Cortex of kidney (tissue), 1 donor: ENCODE measurements around the gene TRIM38.
"Not testable (repeated sequence)": the region's sequence is repeated elsewhere in the genome, so short reads cannot be mapped to it uniquely, and the experiment has no call there.

Source experiments
- DNase-seq: peaks from one replicate; lab custom pipeline; 2025; lab: John Stamatoyannopoulos, UW

Gene TRIM38

GRCh38 chr6:25962149-25963127, at the start of gene TRIM38:
Gene TRIM38, plus strand, starts transcription at chr6:25962802. Its CDS starts 3,721 bp downstream, at chr6:25966523.
- no peak for DNase-seq

GRCh38 chr6:25913741-25914140, 48.9 kb upstream of the TRIM38 start:
- no peak for DNase-seq

GRCh38 chr6:25916330-25916729, 46.3 kb upstream of the TRIM38 start:
- DNase-seq: no peak

- DNase-seq: no peak
Observed at GRCh38 chr6:25916789-25917490, 45.7 kb upstream of the TRIM38 start.

GRCh38 chr6:25918083-25918683, 44.4 kb upstream of the TRIM38 start:
- no peak for DNase-seq

- DNase-seq: no peak
Observed at GRCh38 chr6:25919657-25920056, 42.9 kb upstream of the TRIM38 start.

GRCh38 chr6:25921525-25922203, 40.9 kb upstream of the TRIM38 start:
- DNase-seq: no peak

GRCh38 chr6:25922301-25922700, 40.3 kb upstream of the TRIM38 start:
- DNase-seq: no peak

- DNase-seq: no peak
Observed at GRCh38 chr6:25925876-25926275, 36.7 kb upstream of the TRIM38 start.

GRCh38 chr6:25927178-25927577, 35.4 kb upstream of the TRIM38 start:
- no peak for DNase-seq

- no peak for DNase-seq
Observed at GRCh38 chr6:25927756-25928216, 34.8 kb upstream of the TRIM38 start.

- no peak for DNase-seq
Observed at GRCh38 chr6:25928562-25929324, 33.9 kb upstream of the TRIM38 start.

GRCh38 chr6:25929785-25930184, 32.8 kb upstream of the TRIM38 start:
- not testable (repeated sequence) for DNase-seq

- DNase-seq: no peak
Observed at GRCh38 chr6:25930532-25931410, 31.8 kb upstream of the TRIM38 start, which contains the start of gene SLC17A2. Gene SLC17A2, minus strand, starts transcription at chr6:25930691. Its CDS starts 4,895 bp downstream, at chr6:25925796.

GRCh38 chr6:25931411-25931709, 31.2 kb upstream of the TRIM38 start:
- DNase-seq: no peak

- no peak for DNase-seq
Observed at GRCh38 chr6:25934156-25934555, 28.4 kb upstream of the TRIM38 start.

GRCh38 chr6:25934735-25935313, 27.8 kb upstream of the TRIM38 start:
- DNase-seq: no peak

GRCh38 chr6:25935953-25936352, 26.6 kb upstream of the TRIM38 start:
- DNase-seq: no peak

- DNase-seq: no peak
Observed at GRCh38 chr6:25939593-25939992, 23.0 kb upstream of the TRIM38 start.
